GM12878 (cell line): ENCODE measurements around the gene YTHDF1. TPM values are rescaled to one million over a fixed set of nuclear protein-coding genes. Genes with fewer than 3 reads are reported as not detected.

ENCODE experiments used
- ATAC-seq: fragments of 200-7000 bp; cut with Tn5 transposase; 3 replicates; pipeline ENCODE4 v1.9.1; 2020; ENCODE audit warnings: mild to moderate bottlenecking, moderate library complexity
- BruUV-seq: library from RNA; stranded (reverse); fragments of 400-500 nt; replicated peaks from 2 replicates; lab custom pipeline; 2021; lab: Mats Ljungman, UMichigan
- CTCF ChIA-PET: fragments of 300-600 bp; sonication (Branson Sonifier 250); formaldehyde crosslinking; extraction: SDS; loops from one replicate; lab custom pipeline; 2021; ENCODE audit warnings: inconsistent platforms; lab: Yijun Ruan, JAX
- POLR2A ChIA-PET: fragments of 350-600 bp; formaldehyde crosslinking; extraction: SDS; loops from one replicate; lab custom pipeline; 2021; ENCODE audit warnings: inconsistent platforms; lab: Charles Lee
- RAD21 ChIA-PET: fragments of 300-600 bp; sonication (Branson Sonifier 250); formaldehyde crosslinking; loops from one replicate; lab custom pipeline; 2023; ENCODE audit warnings: antibody characterized with exemption; ENCODE audit not compliant: unreplicated experiment; lab: Charles Lee
- SMC1A ChIA-PET: fragments of 300-600 bp; sonication (Branson Sonifier 250); formaldehyde crosslinking; loops from one replicate; lab custom pipeline; 2023; ENCODE audit not compliant: unreplicated experiment, uncharacterized antibody; lab: Charles Lee
- DNase-seq: peaks from one replicate; pipeline ENCODE4 v3.0.0-alpha.2; 2011; ENCODE audit warnings: low read depth, low spot score
- FAIRE-seq: peaks from 3 replicates; lab custom pipeline; 2011; peaks lifted over from hg19 to GRCh38; lab: Jason Lieb, UNC
- H2AFZ ChIP-seq: 2 replicates; pipeline ENCODE4 v1.6.0; 2011; ENCODE audit warnings: low read depth, low read length, control low read depth; ENCODE audit not compliant: control insufficient read depth
- H3K27ac ChIP-seq: 2 replicates; pipeline ENCODE4 v1.5.1; 2011; ENCODE audit warnings: control low read depth; ENCODE audit not compliant: control insufficient read depth, insufficient read depth
- H3K27me3 ChIP-seq, 2 experiments: replicated peaks in 1 of 2; 2 replicates each; pipeline versions ENCODE4 v1.6.0 to v1.6.1; 2011; ENCODE audit warnings: low read length in 1 of 2; ENCODE audit not compliant: control insufficient read depth in 2 of 2, insufficient read depth in 2 of 2
- H3K36me3 ChIP-seq, 2 experiments: 2 replicates each; pipeline ENCODE4 v1.5.1; 2011; ENCODE audit warnings: low read length in 1 of 2; ENCODE audit not compliant: control insufficient read depth in 2 of 2, insufficient read depth in 2 of 2
- H3K4me1 ChIP-seq: 2 replicates; pipeline ENCODE4 v1.6.1; 2011; ENCODE audit warnings: mild to moderate bottlenecking, low read length, moderate library complexity, mixed read lengths; ENCODE audit not compliant: control insufficient read depth, insufficient read depth
- H3K4me2 ChIP-seq: 2 replicates; pipeline ENCODE4 v1.6.0; 2011; ENCODE audit warnings: control low read depth; ENCODE audit not compliant: control insufficient read depth, insufficient read depth
- H3K4me3 ChIP-seq: fragments of 200-600 bp; sonication (generic); 2 replicates; pipeline ENCODE4 v1.5.1; 2016
- H3K79me2 ChIP-seq: 2 replicates; pipeline ENCODE4 v1.6.0; 2011; ENCODE audit warnings: low read length; ENCODE audit not compliant: control insufficient read depth, insufficient read depth
- H3K9ac ChIP-seq: 2 replicates; pipeline ENCODE4 v1.8.0; 2011; ENCODE audit warnings: low read length, control low read depth, mixed read lengths; ENCODE audit not compliant: control insufficient read depth, insufficient read depth
- H3K9me3 ChIP-seq: replicated peaks from 3 replicates; pipeline ENCODE4 v1.5.1; 2011; ENCODE audit warnings: mild to moderate bottlenecking, low read length; ENCODE audit not compliant: control insufficient read depth, insufficient read depth
- H4K20me1 ChIP-seq: 2 replicates; pipeline ENCODE4 v1.6.0; 2011; ENCODE audit not compliant: control insufficient read depth, insufficient read depth
- CBX5 ChIP-seq: sonication (generic); IDR thresholded peaks from 2 replicates; pipeline ENCODE4 v1.6.1; 2016; ENCODE audit warnings: low read depth, moderate library complexity, mild to moderate bottlenecking, inconsistent platforms
- CEBPB ChIP-seq, 2 experiments: fragments of 150-350 bp in 1 of 2; IDR thresholded peaks; 2 replicates each; pipeline ENCODE4 v1.6.1; 2012 to 2014; ENCODE audit warnings: low read depth in 2 of 2, low read length in 2 of 2, borderline replicate concordance in 1 of 2, inconsistent platforms in 1 of 2
- CREB1 ChIP-seq: IDR thresholded peaks from 2 replicates; pipeline ENCODE4 v1.6.1; 2012; ENCODE audit warnings: low read depth, mild to moderate bottlenecking, inconsistent platforms
- EED ChIP-seq: sonication (generic); IDR thresholded peaks from 2 replicates; pipeline ENCODE4 v1.6.1; 2016; ENCODE audit warnings: antibody characterized with exemption, low read depth
- EP300 ChIP-seq, 2 experiments: fragments of 150-350 bp in 1 of 2; IDR thresholded peaks; 2 replicates each; pipeline ENCODE4 v1.6.1; 2011 to 2012; ENCODE audit warnings: low read depth in 2 of 2, low read length in 2 of 2, borderline replicate concordance in 1 of 2, improper control_type of control experiment in 1 of 2, inconsistent platforms in 1 of 2; ENCODE audit not compliant: control insufficient read depth in 1 of 2
- ESRRA ChIP-seq: IDR thresholded peaks from 2 replicates; pipeline ENCODE4 v1.6.1; 2012; ENCODE audit warnings: mild to moderate bottlenecking, low read length, improper control_type of control experiment
- HDAC6 ChIP-seq: fragments of 200-600 bp; sonication (generic); IDR thresholded peaks from one replicate; pipeline ENCODE4 v1.8.0; 2017; ENCODE audit warnings: antibody characterized with exemption; ENCODE audit not compliant: unreplicated experiment
- NFXL1 ChIP-seq: fragments of 450-650 bp; IDR thresholded peaks from 2 replicates; pipeline ENCODE4 v1.6.1; 2017; ENCODE audit warnings: antibody characterized with exemption, mild to moderate bottlenecking, borderline replicate concordance
- NRF1 ChIP-seq: conservative IDR thresholded peaks from 2 replicates; pipeline ENCODE4 v1.6.1; 2011; ENCODE audit warnings: mild to moderate bottlenecking, low read depth, low read length, improper control_type of control experiment
- PKNOX1 ChIP-seq: fragments of 450-650 bp; IDR thresholded peaks from 2 replicates; pipeline ENCODE4 v1.6.1; 2016; ENCODE audit warnings: mild to moderate bottlenecking
- POLR2AphosphoS5 ChIP-seq: IDR thresholded peaks from 2 replicates; pipeline ENCODE4 v1.6.1; 2011; ENCODE audit warnings: mild to moderate bottlenecking, low read length, inconsistent platforms
- RELA ChIP-seq: fragments of 450-650 bp; IDR thresholded peaks from 2 replicates; pipeline ENCODE4 v1.8.0; 2014; ENCODE audit warnings: borderline replicate concordance; ENCODE audit not compliant: partially characterized antibody
- SMAD1 ChIP-seq: fragments of 450-650 bp; IDR thresholded peaks from 2 replicates; pipeline ENCODE4 v1.6.1; 2018; ENCODE audit warnings: mild to moderate bottlenecking, low read depth; ENCODE audit not compliant: partially characterized antibody
- SMAD5 ChIP-seq: IDR thresholded peaks from 2 replicates; pipeline ENCODE4 v1.6.1; 2016; ENCODE audit warnings: antibody characterized with exemption, low read depth
- SP1 ChIP-seq: IDR thresholded peaks from one replicate; pipeline ENCODE4 v1.6.1; 2011; ENCODE audit warnings: low read depth, low read length
- SUPT20H ChIP-seq: IDR thresholded peaks from 2 replicates; pipeline ENCODE4 v1.6.1; 2011; ENCODE audit warnings: low read depth, mild to moderate bottlenecking, low read length, moderate library complexity, borderline replicate concordance; ENCODE audit not compliant: control insufficient read depth
- TBL1XR1 ChIP-seq: IDR thresholded peaks from 2 replicates; pipeline ENCODE4 v1.6.1; 2012; ENCODE audit warnings: low read depth, low read length, improper control_type of control experiment
- TCF12 ChIP-seq: IDR thresholded peaks from 2 replicates; pipeline ENCODE4 v1.6.1; 2011; ENCODE audit warnings: low read depth, mild to moderate bottlenecking, low read length
- ZNF217 ChIP-seq: fragments of 450-650 bp; IDR thresholded peaks from 2 replicates; pipeline ENCODE4 v1.6.1; 2017; ENCODE audit warnings: antibody characterized with exemption, mild to moderate bottlenecking
- ZNF24 ChIP-seq: fragments of 450-650 bp; IDR thresholded peaks from 2 replicates; pipeline ENCODE4 v1.6.1; 2017; ENCODE audit warnings: antibody characterized with exemption, mild to moderate bottlenecking
- WGBS: methylation state at CpG from one replicate; pipeline ENCODE4 v1.1.6; 2016; ENCODE audit warnings: low lambda C conversion rate; ENCODE audit not compliant: insufficient replicate concordance, insufficient coverage; ENCODE audit errors: missing lambda C conversion rate; 5-methylcytosine and 5-hydroxymethylcytosine counted together
- in situ Hi-C: fragments of 300-500 bp; cut with MboI; formaldehyde crosslinking; loops from 9 replicates; pipeline ENCODE4 v1.14.3; 2018; ENCODE audit warnings: mixed read lengths
- intact Hi-C: fragments of 100-400 bp; cut with micrococcal nuclease; formaldehyde crosslinking; loops from one replicate; pipeline ENCODE4 v1.14.2; 2022; ENCODE audit not compliant: unreplicated experiment
- polyA plus RNA-seq, 11 experiments: library from polyadenylated mRNA; depleted of rRNA in 4 of 11; unstranded in 6 of 11; stranded (reverse) in 5 of 11; fragments of >200 nt; fragmentation: Nextera tagmentation in 4 of 11; fragmentation: Illumina TruSeq in 1 of 11; extraction: Ambion mirVana in 4 of 11; extraction: Trizol in 1 of 11; gene quantifications; 1 replicate in 1 of 11; 2 replicates in 10 of 11; pipeline versions ENCODE4 v1.2.1 to v1.2.3, GENCODE V29; 2011 to 2016; ENCODE audit warnings: inconsistent platforms in 2 of 11, missing spikeins in 2 of 11, low read depth in 1 of 11
- total RNA-seq, 4 experiments: library from RNA; depleted of rRNA in 3 of 4; stranded (reverse); fragments of >200 nt in 3 of 4; fragmentation: Illumina TruSeq in 1 of 4; extraction: Trizol in 1 of 4; gene quantifications; 2 replicates each; pipeline versions ENCODE4 v1.2.1 to v1.2.3, GENCODE V29; 2013 to 2021

YTHDF1 gene
- total and polyA plus RNA-seq, 10 of the 15 experiments (the other 5 are each of a cell fraction or from before 2014, with no cell fraction given): 4.6 to 37.8 (median 20.5) TPM

GRCh38 chr20:63232235-63233060 lies 16.5 kb upstream of the YTHDF1 start:
- Histone ChIP-seq H3K4me2 (no peak overlapping the region), H4K20me1 (no peaks in the 10 kb centered on the region), H3K27me3 (peaks cover 2 to 3% of the 10 kb centered on the region in 2 experiments; a peak in 3 of 4 replicates), H3K9me3 (no peaks in the 10 kb centered on the region), H3K9ac (no peak overlapping the region), H3K4me1 (no peaks in the 10 kb centered on the region), H3K4me3 (no peak overlapping the region), H2AFZ (no peak overlapping the region), H3K36me3 (no peaks in the 10 kb centered on the region), H3K79me2 (no peaks in the 10 kb centered on the region), H3K27ac (no peak overlapping the region)
- RAD21 ChIA-PET: no interaction called here
- ATAC-seq (no peak; the same call in 2 of the 3 replicates), FAIRE-seq (no peak), DNase-seq (no peak)
- intact Hi-C loops: no loop called here
- SMC1A ChIA-PET: interaction anchor here (1.3 kb wide), 1 partner anchor 9 kb away, joined by 3 read pairs; no protein-coding TSS in a partner anchor
- CTCF ChIA-PET: interaction anchor here (0.8 to 1.8 kb wide), 2 partner anchors 8 to 9 kb away, joined by 3 to 9 read pairs; no protein-coding TSS in a partner anchor
- 18% methylated on average over 18 of the region's 18 CpGs for WGBS
- in situ Hi-C loops: no loop called here
- POLR2A ChIA-PET: no interaction called here
- no peak for TF ChIP-seq NRF1
- TF ChIP-seq CREB1: no peak
- TF ChIP-seq PKNOX1: no peak
- no peak for TF ChIP-seq CBX5
- TF ChIP-seq SP1: no peak
- no peak for TF ChIP-seq EED
- TF ChIP-seq ZNF24: no peak
- no peak for TF ChIP-seq TBL1XR1
- no peak for TF ChIP-seq EP300 (IDR thresholded peaks at IDR 0.05; ENCODE audit: borderline replicate concordance in 1 of 2, control insufficient read depth in 1 of 2, low read depth in 2 of 2, low read length in 2 of 2)
- TF ChIP-seq POLR2AphosphoS5: no peak
- no peak for TF ChIP-seq RELA
- TF ChIP-seq ESRRA: no peak
- no peak for TF ChIP-seq SMAD1
- TF ChIP-seq SMAD5: no peak
- no peak for TF ChIP-seq NFXL1
- no peak for TF ChIP-seq CEBPB (IDR thresholded peaks at IDR 0.05; ENCODE audit: borderline replicate concordance in 1 of 2, low read depth in 2 of 2, low read length in 2 of 2)
- no peak for TF ChIP-seq HDAC6
- TF ChIP-seq ZNF217: no peak
- no peak for TF ChIP-seq TCF12
- TF ChIP-seq SUPT20H: no peak
- no TSS peak for BruUV-seq
